T-helper 2 cell treated with Interferon-gamma antibody and Interleukin-4, amounts not matched to agents 5 μg/mL and 100 μg/mL, for 36 hours (primary cell): ENCODE data around the gene ARHGEF26.
"Not testable (repeated sequence)": the region's sequence is repeated elsewhere in the genome, so short reads cannot be mapped to it uniquely, and the experiment has no call there.

Experiments
- DNase-seq: peaks from one replicate; pipeline ENCODE4 v3.0.0; 2021; ENCODE audit warnings: low spot score
- H3K27ac Mint-ChIP-seq: one replicate; pipeline ENCODE4 v1.8.0; 2021; ENCODE audit warnings: mild to moderate bottlenecking, mixed read lengths
- H3K27me3 Mint-ChIP-seq: one replicate; pipeline ENCODE4 v1.8.0; 2021; ENCODE audit warnings: low read depth, mixed read lengths
- H3K36me3 Mint-ChIP-seq: one replicate; pipeline ENCODE4 v1.8.0; 2021; ENCODE audit warnings: low read depth, mixed read lengths
- H3K4me1 Mint-ChIP-seq: one replicate; pipeline ENCODE4 v1.8.0; 2021; ENCODE audit warnings: low read depth, mixed read lengths
- H3K4me3 Mint-ChIP-seq: one replicate; pipeline ENCODE4 v1.8.0; 2022; ENCODE audit warnings: mild to moderate bottlenecking, moderate library complexity, mixed read lengths
- H3K9me3 Mint-ChIP-seq: one replicate; pipeline ENCODE4 v1.8.0; 2021; ENCODE audit warnings: mixed read lengths

ARHGEF26 gene

GRCh38 chr3:154120961-154121700 is at the start of gene ARHGEF26:
Gene ARHGEF26, plus strand, starts transcription at chr3:154121390. Its CDS starts 603 bp downstream, at chr3:154121993.
- Mint-ChIP-seq H3K27ac (no peak within 1 kb of the TSS), H3K4me1 (peaks cover 18% of the 10 kb centered on the region), H3K36me3 (no peaks in the 10 kb centered on the region), H3K9me3 (no peaks in the 10 kb centered on the region), H3K27me3 (peaks cover 73% of the 10 kb centered on the region), H3K4me3 (peak within 1 kb of the TSS; percentile 89)
- DNase-seq, result peak; percentile 53

GRCh38 chr3:154074966-154075365 is 46.2 kb upstream of the ARHGEF26 start:
- Mint-ChIP-seq H3K4me3 (no peak overlapping the region), H3K27me3 (no peaks in the 10 kb centered on the region), H3K9me3 (no peaks in the 10 kb centered on the region), H3K27ac (no peak overlapping the region), H3K36me3 (no peaks in the 10 kb centered on the region), H3K4me1 (no peaks in the 10 kb centered on the region)
- no peak for DNase-seq

DNA sequence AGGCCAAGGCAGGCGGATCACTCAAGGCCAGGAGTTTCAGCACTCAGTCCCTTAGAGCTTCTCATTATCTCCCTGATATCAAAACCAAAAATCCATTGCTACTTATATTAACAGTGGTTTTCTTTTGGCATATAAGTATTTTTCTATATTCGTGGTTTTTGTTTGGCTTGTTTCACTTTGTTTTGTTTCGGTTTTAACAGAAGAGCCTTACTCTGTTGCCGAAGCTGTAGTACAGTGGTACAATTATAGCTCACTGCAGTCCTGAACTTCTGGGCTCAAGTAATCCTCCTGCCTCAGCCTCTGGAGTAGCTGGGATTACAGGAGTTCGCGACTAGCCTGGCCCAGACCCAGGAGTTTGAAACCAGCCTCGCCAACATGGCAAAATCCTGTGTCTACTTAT is 42.5 kb upstream of the ARHGEF26 start:
- no peak for DNase-seq
- no peak overlapping the region for H3K4me3 Mint-ChIP-seq
- no peaks in the 10 kb centered on the region for H3K4me1 Mint-ChIP-seq
- no peak overlapping the region for H3K27ac Mint-ChIP-seq
- H3K27me3 Mint-ChIP-seq, result no peaks in the 10 kb centered on the region
- no peaks in the 10 kb centered on the region for H3K36me3 Mint-ChIP-seq
- no peaks in the 10 kb centered on the region for H3K9me3 Mint-ChIP-seq

DNA sequence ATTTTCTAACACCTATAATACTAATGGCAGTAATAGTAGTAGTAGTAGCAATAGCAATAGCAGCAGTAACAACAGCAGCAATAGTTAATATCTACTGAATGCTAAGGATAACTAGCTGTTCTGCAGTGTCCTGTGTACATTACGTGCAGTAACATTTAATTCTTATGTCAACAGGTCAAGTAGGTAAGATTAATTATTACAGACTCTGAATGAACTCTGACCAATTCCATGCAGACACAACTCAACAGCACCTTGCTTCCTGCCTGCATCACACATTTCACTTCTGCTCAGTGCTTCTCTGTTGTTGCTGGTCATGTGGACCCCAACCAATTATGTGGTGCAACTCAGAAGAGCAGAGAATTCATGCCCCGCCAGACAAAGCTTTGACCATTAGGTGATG is 39.9 kb upstream of the ARHGEF26 start:
- H3K27ac Mint-ChIP-seq, result no peak overlapping the region
- no peaks in the 10 kb centered on the region for H3K4me1 Mint-ChIP-seq
- H3K27me3 Mint-ChIP-seq, result no peaks in the 10 kb centered on the region
- H3K9me3 Mint-ChIP-seq, result no peaks in the 10 kb centered on the region
- no peak for DNase-seq
- H3K4me3 Mint-ChIP-seq, result no peak overlapping the region
- H3K36me3 Mint-ChIP-seq, result no peaks in the 10 kb centered on the region

GRCh38 chr3:154085071-154085470 is 36.1 kb upstream of the ARHGEF26 start:
- Mint-ChIP-seq H3K4me1 (no peaks in the 10 kb centered on the region), H3K27ac (no peak overlapping the region), H3K27me3 (no peaks in the 10 kb centered on the region), H3K9me3 (no peaks in the 10 kb centered on the region), H3K4me3 (no peak overlapping the region), H3K36me3 (no peaks in the 10 kb centered on the region)
- DNase-seq, result no peak

- H3K4me3 Mint-ChIP-seq, result no peak overlapping the region
- no peak overlapping the region for H3K27ac Mint-ChIP-seq
- H3K36me3 Mint-ChIP-seq, result no peaks in the 10 kb centered on the region
- no peak for DNase-seq
- H3K4me1 Mint-ChIP-seq, result no peaks in the 10 kb centered on the region
- no peaks in the 10 kb centered on the region for H3K27me3 Mint-ChIP-seq
- H3K9me3 Mint-ChIP-seq, result no peaks in the 10 kb centered on the region
Observed at GRCh38 chr3:154085799-154086198, 35.4 kb upstream of the ARHGEF26 start.

DNA sequence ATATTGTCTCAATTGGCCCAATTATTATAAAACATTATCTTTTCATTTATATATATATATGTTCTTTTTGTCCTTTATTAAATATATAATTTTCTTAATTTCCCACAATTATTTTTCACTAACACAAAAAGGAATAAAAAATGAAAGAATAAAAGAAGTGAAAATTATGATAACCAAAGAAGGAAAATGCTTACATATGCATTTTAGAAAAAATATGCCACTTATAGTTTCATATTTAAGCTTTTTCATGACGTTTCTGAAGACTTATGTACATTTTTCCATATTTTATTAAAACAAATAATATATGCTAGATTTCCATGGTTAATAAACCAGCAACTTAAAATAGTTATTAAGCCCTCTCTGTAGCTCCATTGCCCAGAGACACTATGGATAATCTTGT is 34.9 kb upstream of the ARHGEF26 start:
- no peaks in the 10 kb centered on the region for H3K36me3 Mint-ChIP-seq
- no peaks in the 10 kb centered on the region for H3K4me1 Mint-ChIP-seq
- H3K27ac Mint-ChIP-seq, result no peak overlapping the region

GRCh38 chr3:154087756-154088480 is 33.3 kb upstream of the ARHGEF26 start:
- not testable (repeated sequence) for H3K4me3 Mint-ChIP-seq, H3K9me3 Mint-ChIP-seq, DNase-seq, H3K4me1 Mint-ChIP-seq, H3K36me3 Mint-ChIP-seq, H3K27me3 Mint-ChIP-seq, H3K27ac Mint-ChIP-seq

More for the DNA sequence above, 34.9 kb upstream of the ARHGEF26 start:
- DNase-seq, result no peak
- H3K4me3 Mint-ChIP-seq, result no peak overlapping the region
- H3K9me3 Mint-ChIP-seq, result no peaks in the 10 kb centered on the region
- H3K27me3 Mint-ChIP-seq, result no peaks in the 10 kb centered on the region

- no peak for DNase-seq
- H3K4me1 Mint-ChIP-seq, result no peaks in the 10 kb centered on the region
- no peak overlapping the region for H3K4me3 Mint-ChIP-seq
- H3K9me3 Mint-ChIP-seq, result no peaks in the 10 kb centered on the region
- no peak overlapping the region for H3K27ac Mint-ChIP-seq
- no peaks in the 10 kb centered on the region for H3K27me3 Mint-ChIP-seq
- H3K36me3 Mint-ChIP-seq, result no peaks in the 10 kb centered on the region
Observed at GRCh38 chr3:154089421-154090420, 31.5 kb upstream of the ARHGEF26 start.

DNA sequence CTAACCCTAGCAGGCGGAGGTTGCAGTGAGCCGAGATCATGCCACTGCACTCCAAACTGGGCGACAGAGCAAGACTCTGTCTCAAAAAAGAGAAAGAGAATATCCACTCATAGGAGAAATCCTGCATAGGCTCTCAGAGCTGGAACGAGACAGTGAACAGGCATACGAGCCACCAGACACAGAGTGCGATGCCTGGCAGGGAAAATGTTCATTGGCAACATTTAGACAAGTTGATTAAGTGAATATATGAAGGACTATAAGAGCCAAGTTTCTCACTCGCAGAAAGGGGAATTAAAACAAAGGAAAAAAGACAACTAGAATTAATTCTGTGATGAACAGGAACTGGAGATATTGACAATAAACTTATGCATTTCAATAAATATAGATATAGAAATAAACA is 27.1 kb upstream of the ARHGEF26 start:
- no peak overlapping the region for H3K27ac Mint-ChIP-seq
- H3K27me3 Mint-ChIP-seq, result peaks cover 4% of the 10 kb centered on the region
- H3K4me1 Mint-ChIP-seq, result no peaks in the 10 kb centered on the region
- no peak overlapping the region for H3K4me3 Mint-ChIP-seq
- no peaks in the 10 kb centered on the region for H3K9me3 Mint-ChIP-seq
- DNase-seq, result no peak
- no peaks in the 10 kb centered on the region for H3K36me3 Mint-ChIP-seq

DNA sequence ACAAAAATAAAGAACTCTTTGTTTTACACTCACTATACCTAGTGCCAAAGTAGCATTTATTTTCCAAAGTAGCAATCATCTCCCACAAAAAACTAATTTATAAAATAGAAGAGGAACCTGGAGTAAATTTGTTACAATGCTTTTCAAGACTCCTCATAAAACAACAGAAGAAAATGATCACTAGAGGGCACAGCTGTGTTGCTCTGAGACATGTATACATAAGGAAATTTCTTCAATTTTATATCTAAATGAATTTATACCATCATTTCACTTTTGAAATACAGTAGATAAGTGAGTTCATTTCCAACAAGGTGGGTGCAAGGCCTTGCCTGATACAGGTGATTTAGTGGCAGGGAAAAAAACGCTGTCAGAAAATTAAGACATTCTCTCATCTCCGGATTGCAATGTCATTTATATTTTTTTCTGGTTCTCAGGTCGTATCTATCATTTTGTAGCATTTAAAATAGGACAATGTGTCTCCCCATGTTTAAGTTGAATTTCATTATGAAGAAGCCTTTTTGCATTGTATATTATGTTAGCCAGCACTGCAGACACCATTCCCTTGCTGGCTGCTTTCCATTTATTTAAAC is 25.3 kb upstream of the ARHGEF26 start:
- Mint-ChIP-seq H3K36me3 (no peaks in the 10 kb centered on the region), H3K4me3 (no peak overlapping the region), H3K4me1 (no peaks in the 10 kb centered on the region), H3K27ac (no peak overlapping the region), H3K27me3 (peaks cover 4% of the 10 kb centered on the region), H3K9me3 (no peaks in the 10 kb centered on the region)
- no peak for DNase-seq

- H3K27me3 Mint-ChIP-seq, result peaks cover 4% of the 10 kb centered on the region
- H3K4me1 Mint-ChIP-seq, result no peaks in the 10 kb centered on the region
- no peak overlapping the region for H3K27ac Mint-ChIP-seq
- H3K9me3 Mint-ChIP-seq, result no peaks in the 10 kb centered on the region
- H3K36me3 Mint-ChIP-seq, result no peaks in the 10 kb centered on the region
- no peak for DNase-seq
- H3K4me3 Mint-ChIP-seq, result no peak overlapping the region
Observed at GRCh38 chr3:154098376-154098775, 22.8 kb upstream of the ARHGEF26 start.

DNA sequence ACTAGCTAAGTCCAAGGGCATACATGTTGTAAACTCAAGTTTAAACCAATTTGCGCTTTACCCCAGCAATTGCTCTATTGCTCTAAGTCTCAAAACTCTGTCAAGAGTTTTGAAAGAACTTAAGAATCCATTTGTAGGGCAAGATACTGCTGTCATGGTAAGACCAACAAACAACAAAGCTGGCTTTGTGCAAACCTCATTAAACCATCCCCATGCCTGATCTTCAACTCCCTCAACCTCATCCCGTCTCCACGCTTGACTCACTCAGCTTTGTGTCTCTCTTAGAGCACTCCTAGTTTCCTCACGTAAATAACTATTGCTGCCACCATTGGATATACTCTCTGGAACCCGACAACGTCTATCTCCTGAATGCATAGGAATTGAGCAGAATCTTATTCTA is 20.6 kb upstream of the ARHGEF26 start:
- no peak for DNase-seq
- Mint-ChIP-seq H3K27ac (no peak overlapping the region), H3K4me1 (no peaks in the 10 kb centered on the region), H3K36me3 (no peaks in the 10 kb centered on the region), H3K27me3 (no peaks in the 10 kb centered on the region), H3K9me3 (no peaks in the 10 kb centered on the region), H3K4me3 (no peak overlapping the region)
